ENCODE measurements around the gene APP. TPM values are rescaled to one million over a fixed set of nuclear protein-coding genes. Genes with fewer than 3 reads are reported as not detected.
"Not testable (repeated sequence)": the region's sequence is repeated elsewhere in the genome, so short reads cannot be mapped to it uniquely, and the experiment has no call there.

The APP gene
- total RNA-seq, 1 donor from 2014 or later, result 857 TPM

DNA sequence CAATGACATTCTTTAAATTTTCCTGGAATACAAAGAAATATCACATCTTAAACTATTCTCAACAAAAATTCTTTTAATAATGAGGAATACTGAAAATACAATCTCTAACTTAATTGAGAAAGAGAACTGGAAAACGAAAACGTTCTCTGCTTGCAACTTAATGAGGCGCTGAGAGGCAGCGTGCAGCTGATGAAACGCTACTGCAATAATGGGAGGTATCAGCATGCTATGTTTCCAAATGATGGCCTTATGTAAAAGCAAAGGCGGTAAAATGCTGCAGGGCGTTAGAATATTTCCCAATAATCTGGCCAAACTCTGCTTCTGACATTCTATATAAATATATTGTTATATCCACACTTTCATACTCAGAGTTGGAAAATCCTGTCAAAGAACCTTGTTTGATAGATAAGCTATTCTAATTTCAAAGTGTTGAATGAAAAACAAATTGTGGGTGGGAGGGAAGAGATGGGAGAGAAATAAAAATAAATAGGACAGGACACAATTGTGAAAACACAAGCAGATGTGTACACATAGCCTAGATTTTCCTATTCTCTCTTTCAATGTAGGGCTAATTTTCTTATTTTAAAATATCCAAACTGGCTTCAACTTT lies 70.9 kb downstream of the APP start:
- DNase-seq (ENCODE audit: low spot score), result no peak

DNA sequence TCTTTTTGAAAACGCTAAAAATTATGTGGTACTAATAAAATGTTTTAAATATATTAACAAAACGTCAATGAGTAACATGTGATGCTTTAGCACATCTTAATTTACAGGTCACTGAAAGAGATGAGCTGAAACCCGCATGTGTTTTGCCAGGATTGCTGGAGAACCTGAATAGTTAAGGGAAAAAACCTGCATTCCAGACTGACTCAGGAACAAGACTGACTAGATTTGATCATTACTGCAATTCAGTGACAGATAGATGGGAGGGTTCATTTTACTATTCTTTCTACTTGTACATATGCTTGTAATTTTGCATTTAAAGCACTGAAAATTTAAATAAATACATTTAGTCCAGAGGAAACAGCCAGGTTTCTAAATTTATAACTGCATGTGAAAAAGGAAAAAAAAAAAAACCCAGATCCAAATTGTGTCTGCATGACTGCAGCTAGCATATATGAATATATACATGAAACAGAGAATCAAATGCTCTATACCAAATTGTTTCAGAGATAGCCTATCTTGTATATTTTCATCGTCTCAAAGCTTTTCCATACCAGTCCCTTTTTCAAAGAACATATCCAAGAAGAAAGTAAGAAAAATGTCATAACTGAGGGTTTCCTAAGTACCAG lies 71.7 kb downstream of the APP start:
- DNase-seq (ENCODE audit: low spot score), result no peak

DNA sequence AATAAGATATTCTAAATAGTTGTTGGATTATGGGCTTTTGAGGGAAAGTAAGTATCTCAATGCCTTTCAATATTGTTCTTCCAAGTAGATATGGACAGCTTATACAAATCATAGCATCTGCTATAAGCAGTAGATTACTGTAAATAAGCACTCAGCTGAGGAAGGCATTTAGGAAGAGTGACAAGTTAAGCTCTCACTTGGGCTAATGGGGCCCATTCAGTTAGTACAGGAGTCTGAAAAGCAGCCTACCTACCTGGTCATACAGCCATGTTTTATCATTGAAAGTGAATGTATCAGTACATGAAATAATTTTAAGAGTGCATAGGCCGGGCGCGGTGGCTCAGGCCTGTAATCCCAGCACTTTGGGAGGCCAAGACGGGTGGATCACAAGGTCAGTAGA lies 73.1 kb downstream of the APP start:
- no peak for DNase-seq (ENCODE audit: low spot score)

DNA sequence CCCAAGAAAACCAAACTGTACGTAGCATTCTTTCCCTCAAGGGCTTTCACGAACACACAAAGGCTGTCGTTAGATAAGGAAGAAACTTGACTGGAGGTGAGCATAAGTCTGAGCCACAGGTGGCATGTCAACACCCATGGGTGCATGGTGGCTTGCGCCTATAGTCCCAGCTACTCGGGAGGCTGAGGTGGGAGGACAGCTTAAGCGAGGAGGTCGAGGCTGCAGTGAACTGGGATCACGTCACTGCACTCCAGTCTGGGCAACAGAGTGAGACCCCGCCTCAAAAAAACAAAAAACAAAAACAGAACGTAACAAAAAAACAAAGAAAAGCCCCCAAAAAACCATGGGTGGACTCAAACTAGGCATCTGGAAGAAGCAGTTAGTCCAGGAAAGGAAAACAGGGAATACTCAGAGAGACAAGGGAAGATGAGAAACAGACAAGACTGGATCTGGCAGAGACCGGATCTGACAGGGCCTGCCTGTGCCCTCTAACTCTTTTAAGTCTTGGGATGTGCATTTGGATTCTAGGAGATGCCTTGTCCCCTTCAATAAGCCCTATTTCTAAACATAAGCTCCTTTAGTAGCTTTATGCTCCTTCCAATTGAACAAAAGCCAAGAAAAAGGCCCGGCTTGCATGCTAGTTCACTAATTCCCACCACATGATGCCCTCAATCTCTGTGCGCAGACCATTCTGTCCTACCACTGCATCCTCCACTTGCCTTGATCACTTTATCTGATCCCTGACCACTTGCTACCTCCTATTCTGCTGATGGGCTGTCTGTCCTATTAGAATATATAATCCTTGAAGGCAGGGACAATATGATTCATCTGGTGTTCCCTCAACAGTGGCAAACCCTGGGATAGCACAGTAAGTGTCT lies 73.8 kb downstream of the APP start:
- DNase-seq (ENCODE audit: low spot score), result no peak

DNA sequence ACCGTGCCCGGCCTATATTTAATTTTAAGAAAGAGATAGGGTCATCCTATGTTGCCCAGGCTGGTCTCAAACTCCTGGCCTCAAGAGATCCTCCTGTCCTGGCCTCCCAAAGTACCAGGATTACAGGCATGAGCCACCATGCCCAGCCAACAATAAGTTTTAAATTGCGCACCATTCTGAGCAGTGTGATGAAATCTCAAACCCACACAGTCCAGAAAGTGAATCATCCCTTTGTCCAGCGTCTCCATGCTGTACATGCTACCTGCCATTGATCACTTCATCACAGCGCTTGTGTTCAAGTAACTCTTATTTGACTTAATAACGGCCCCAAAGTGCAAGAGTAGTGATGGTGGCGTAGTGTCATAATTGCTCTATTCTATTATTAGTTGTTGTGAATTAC lies 75.4 kb downstream of the APP start:
- no peak for DNase-seq (ENCODE audit: low spot score)

DNA sequence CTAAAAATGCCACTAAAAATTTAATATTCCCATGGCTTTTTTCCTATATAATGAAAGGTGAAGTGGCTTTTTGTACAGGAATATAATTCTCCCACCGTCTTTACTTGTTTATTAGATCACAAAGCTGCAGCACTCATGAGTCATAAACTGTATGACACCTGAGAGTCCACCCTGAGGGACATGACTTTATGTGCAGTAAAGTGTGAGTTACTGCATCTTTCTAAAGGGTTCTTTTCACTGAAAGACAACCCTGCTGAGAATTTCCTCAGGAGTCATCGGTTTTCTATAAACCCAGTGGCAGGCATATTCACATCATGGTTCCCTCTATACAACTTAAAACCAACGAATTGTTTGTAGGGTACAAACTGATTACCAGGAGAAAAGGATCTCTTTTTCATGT lies 77.4 kb downstream of the APP start:
- DNase-seq (ENCODE audit: low spot score), result no peak

DNA sequence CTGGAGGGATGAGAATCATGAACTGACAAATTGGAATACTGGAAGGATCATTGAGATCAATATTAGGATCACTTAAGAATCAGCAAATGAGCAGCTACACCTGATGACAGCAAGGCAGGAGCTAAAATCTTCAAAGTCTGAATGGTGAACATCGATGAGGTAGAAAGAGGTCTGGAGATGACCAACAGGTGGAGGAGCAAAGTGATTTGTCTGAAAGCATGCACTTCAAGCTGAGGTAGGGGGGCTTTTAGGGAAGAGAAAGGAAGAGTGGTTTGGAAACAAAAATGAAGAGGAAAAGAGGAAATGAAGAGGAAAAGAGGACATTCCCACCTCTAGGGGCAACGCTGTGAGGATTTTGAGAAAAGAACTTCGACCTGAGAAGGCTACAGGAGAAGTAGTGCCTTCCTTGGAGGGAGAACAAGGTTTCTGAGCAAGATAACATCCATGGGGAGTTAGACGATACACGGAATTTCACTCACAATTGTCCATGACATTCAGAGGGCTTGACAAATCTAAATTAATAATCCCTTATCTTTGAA lies 79.0 kb downstream of the APP start:
- DNase-seq (ENCODE audit: low spot score), result no peak

- no peak for DNase-seq (ENCODE audit: low spot score)
Observed at GRCh38 chr21:26089730-26090129, 80.8 kb downstream of the APP start.

DNA sequence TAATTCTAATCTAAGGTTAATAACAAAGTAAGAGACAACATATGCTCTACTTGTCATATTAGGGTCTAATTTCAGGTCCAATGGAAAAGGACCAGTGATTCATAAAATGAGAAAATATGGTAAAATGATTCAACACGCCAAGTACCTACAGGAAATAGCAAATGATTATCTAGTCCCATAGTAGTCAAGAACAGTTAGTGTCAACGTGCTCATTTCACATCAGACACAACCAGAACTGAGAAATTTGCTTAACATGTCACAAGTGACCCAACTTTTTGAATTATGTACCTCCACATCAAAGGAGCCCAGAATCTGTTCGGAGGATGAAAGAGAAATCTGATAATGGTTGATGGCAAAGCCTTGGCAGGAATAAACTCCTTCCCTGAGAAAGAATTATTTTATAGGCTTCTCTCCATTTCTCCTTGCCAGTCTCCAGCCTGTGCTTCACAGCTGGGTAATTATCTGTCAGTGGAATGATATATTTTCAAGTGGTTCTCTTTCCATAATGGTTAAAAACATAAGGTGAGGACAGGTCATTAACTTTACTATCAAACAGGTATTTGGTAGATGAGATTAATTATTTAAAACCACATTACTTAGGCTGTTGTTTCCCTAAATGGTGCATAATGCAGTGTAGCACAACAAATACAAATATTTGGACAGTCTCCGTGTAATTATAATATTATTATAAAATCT lies 83.2 kb downstream of the APP start:
- no peak for DNase-seq (ENCODE audit: low spot score)

DNA sequence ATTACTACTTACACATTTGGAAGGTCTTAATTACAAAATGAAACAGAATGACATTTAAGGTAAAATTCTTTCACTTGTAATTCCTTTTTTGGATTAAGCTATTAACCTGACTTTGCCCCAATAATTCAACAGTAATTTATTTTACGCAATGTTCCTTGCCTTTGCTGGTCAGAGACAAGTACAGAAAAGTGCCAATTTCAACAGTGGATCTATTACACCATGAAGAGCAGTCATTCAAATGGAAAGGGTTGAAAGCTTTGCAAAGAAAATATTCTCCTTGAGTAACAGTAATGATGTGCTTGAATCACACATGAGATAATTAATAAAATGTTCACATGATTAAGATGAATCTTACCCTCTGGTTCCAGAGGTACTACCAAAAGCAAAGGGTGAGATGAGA lies 84.7 kb downstream of the APP start:
- no peak for DNase-seq (ENCODE audit: low spot score)

DNA sequence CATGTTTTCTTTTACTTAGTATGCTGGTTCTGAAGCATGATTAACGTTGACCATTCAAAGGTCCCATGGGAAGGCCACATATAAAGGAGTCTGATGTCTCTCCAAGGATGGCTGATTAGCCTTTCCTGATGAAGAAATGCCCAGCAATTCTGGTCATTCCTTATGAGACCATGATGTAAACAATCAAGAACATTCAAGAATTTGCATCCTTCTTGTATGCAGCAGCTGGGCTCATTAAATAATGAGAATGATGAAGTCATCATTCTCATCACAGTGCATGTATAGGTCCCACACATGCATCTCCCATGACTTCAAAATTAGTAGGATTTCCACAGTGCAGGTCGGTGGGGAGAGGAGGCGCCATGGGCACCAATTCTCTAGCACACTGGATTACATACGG lies 85.4 kb downstream of the APP start:
- DNase-seq (ENCODE audit: low spot score), result no peak

- DNase-seq (ENCODE audit: low spot score), result no peak
Observed at GRCh38 chr21:26082549-26082948, 88.0 kb downstream of the APP start.

DNA sequence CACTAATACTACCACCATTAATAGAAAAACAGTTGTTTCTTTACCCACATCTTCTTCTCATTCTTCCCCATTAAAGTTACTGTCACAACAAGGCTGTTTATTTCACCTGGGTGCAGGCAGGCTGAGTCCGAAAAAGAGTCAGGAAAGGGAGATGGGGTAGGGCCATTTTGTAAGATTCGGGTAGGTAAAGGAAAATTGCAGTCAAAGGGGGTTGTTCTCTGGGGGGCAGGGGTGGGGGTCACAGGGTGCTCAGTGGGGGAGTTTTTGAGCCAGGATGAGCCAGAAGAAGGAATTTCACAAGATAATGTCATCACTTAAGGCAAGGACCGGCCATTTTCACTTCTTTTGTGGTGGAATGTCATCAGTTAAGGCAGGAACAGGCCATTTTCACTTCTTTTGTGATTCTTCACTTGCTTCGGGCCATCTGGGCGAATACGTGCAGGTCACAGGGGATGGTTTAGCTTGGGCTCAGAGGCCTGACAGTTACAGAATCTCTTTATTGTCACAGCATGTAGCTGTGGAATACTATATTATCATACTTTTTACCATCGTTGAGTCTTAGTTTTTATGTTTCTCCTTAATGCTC lies 89.3 kb downstream of the APP start:
- not testable (repeated sequence) for DNase-seq (ENCODE audit: low spot score)

- DNase-seq (ENCODE audit: low spot score), result no peak
Observed at GRCh38 chr21:26080211-26080610, 90.4 kb downstream of the APP start.

DNA sequence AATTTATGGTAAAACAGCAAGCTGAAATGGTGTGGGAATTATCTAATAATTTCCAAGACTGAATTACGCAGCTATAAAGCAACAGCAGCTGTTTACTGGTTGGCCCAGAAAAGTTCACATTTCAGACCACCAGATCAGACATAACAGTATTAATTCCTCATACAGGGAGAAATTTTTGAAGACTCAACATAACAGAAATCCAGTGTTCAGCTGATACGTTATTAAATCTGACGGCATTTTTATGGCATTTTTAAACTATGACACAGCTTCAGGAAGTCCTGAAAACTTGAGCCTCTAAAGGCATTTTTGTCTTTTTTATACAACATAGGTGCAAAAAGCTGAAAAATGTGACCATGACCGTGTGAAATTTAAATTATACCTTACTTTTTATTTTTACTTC lies 91.2 kb downstream of the APP start:
- DNase-seq (ENCODE audit: low spot score), result no peak

DNA sequence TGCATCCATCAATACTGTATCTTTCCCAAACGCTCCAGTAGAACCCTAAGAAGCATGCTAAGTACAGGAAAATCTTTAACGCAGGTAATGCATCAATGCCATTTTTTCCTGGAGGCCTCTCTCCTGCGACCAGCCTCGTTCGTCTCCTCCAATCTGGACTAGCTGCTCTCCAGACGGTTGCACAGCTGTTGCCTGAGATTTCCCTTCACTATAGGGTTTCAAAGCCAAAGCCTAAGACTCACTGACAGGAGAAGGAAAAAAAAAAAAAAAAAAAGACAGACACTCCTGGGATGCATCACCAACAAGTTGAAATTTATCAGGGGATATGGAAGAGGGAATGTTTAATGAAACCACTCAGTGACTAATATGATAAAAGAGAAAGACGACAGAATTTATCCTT lies 93.0 kb downstream of the APP start:
- DNase-seq (ENCODE audit: low spot score), result no peak

DNA sequence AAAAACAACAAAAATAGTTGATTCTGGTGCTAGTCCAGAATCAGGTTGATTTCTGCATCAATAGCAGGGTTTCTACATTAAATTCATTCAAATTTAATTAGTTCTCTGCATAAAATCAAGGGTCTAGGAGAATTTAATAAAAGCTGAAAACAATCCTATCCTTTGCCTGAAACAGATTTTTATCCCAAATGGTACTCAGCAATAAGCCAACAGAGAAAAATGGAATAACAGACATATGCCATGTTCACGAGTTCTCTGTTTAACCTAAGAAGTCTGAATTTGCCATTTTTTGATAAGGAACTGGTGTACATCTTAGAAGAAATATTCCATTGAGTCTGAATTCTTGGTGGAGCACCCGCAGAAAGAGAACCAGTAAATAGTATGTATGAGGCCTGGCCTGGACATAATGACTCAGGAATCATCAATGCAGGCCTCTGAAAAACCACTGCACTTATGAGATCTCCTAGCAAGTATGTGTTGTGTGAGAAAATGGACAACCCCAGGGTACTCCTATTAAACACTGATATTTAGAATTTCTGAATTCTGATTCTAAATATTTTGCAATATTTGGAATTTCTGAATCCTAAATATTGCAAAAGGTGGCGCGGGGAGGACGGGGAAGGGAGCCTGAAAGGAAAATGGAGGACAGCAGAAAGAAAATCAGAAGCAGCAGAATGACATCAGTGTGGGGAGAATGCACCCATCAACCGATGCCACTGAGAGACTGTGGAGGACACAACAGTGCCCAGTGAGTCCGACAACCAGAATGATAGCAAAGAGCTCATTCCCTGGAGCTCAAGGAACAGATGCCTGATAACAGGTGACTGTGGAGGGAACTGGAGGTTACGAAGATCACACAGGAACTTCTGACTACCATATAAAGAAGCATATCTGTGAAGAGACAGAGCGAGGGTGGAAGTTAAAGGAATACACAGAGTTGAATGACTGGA lies 97.6 kb downstream of the APP start:
- no peak for DNase-seq (ENCODE audit: low spot score)

DNA sequence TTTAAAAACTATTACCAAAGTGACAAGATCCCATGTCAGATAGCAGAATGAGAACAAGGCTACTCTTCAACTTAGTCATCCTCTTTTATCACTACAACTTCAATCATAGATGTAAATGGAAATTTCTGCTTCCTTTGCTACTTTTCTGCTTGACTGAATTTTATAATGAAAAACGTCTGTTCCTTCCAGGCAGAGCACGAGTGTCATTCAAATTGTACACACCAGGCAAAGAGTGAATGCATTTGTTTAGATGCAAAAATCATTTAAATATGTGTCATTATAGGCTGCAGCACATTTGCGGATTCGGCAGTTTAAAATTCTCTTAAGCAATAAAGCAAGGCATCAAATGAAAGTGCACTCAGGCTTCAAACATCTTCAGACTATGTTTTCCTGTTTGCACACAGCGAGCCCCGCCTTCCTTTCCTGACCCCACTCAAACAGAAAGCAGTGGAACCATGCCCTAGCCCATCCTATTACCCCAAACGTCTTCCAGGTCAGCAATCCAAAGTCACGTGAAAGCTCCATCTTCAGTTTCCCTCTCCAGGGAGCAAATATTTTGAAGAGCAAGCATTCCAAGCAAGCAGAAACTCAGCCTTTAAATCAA lies 99.6 kb downstream of the APP start:
- peak; percentile 28 for DNase-seq (ENCODE audit: low spot score)

GRCh38 chr21:26070121-26070520 lies 100.4 kb downstream of the APP start:
- DNase-seq (ENCODE audit: low spot score), result no peak

GRCh38 chr21:26068776-26069175 lies 101.8 kb downstream of the APP start:
- no peak for DNase-seq (ENCODE audit: low spot score)
